WERI-Rb-1 (cell line): Measurements from ENCODE around the gene OSER1.
"Not testable (repeated sequence)": the region's sequence is repeated elsewhere in the genome, so short reads cannot be mapped to it uniquely, and the experiment has no call there.

Experiments used
- DNase-seq: peaks from one replicate; pipeline ENCODE4 v3.0.0-alpha.2; 2020
- H3K27ac ChIP-seq: fragments of 250-450 bp; sonication (Bioruptor Pico); 2 replicates; pipeline ENCODE4 v1.5.1; 2020; ENCODE audit warnings: mild to moderate bottlenecking, moderate library complexity
- H3K27me3 ChIP-seq: fragments of 250-450 bp; sonication (Bioruptor Pico); 2 replicates; pipeline ENCODE4 v1.5.1; 2021; ENCODE audit warnings: mild to moderate bottlenecking, low read depth, moderate library complexity; ENCODE audit not compliant: insufficient read depth, severe bottlenecking
- H3K36me3 ChIP-seq: fragments of 250-450 bp; sonication (Bioruptor Pico); 2 replicates; pipeline ENCODE4 v1.5.1; 2020; ENCODE audit warnings: mild to moderate bottlenecking, moderate library complexity
- H3K4me3 ChIP-seq: 2 replicates; pipeline ENCODE4 v1.5.1; 2011; ENCODE audit warnings: low read depth, mild to moderate bottlenecking, control low read depth, low read length
- H3K9me3 ChIP-seq: fragments of 250-450 bp; sonication (Bioruptor Pico); 2 replicates; pipeline ENCODE4 v1.5.1; 2021; ENCODE audit warnings: mild to moderate bottlenecking, moderate library complexity; ENCODE audit not compliant: severe bottlenecking
- TF ChIP-seq, protein P1 (sequence below): IDR thresholded peaks from 2 replicates; pipeline ENCODE4 v1.5.1; 2011; ENCODE audit warnings: low read depth, mild to moderate bottlenecking, control low read depth, inconsistent platforms, low read length

The OSER1 gene

DNA sequence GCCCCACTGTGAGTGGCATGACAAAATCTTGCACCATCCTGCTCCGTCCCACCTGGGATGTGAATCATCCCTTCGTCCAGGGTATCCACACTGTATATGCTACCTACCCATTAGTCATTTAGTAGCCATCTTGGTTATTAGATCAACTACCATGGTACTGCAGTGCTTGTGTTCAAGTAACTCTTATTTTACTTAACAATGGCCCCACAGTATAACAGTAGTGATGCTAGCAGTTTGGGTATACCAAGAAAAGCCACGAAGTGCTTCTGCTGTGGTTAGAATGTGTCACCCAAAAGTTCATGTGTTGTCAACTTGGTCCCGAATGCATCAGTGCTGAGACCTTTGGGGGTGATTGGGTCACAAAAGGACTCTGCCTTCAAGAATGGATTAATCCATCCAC is 11.7 kb downstream of the OSER1 start:
- DNase-seq, result no peak
- H3K27ac ChIP-seq, result no peak overlapping the region
- H3K27me3 ChIP-seq, result no peaks in the 10 kb centered on the region
- H3K36me3 ChIP-seq, result peaks cover 67% of the 10 kb centered on the region
- no peak overlapping the region for H3K4me3 ChIP-seq
- TF ChIP-seq, protein P1, sequence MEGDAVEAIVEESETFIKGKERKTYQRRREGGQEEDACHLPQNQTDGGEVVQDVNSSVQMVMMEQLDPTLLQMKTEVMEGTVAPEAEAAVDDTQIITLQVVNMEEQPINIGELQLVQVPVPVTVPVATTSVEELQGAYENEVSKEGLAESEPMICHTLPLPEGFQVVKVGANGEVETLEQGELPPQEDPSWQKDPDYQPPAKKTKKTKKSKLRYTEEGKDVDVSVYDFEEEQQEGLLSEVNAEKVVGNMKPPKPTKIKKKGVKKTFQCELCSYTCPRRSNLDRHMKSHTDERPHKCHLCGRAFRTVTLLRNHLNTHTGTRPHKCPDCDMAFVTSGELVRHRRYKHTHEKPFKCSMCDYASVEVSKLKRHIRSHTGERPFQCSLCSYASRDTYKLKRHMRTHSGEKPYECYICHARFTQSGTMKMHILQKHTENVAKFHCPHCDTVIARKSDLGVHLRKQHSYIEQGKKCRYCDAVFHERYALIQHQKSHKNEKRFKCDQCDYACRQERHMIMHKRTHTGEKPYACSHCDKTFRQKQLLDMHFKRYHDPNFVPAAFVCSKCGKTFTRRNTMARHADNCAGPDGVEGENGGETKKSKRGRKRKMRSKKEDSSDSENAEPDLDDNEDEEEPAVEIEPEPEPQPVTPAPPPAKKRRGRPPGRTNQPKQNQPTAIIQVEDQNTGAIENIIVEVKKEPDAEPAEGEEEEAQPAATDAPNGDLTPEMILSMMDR, result no peak
- no peaks in the 10 kb centered on the region for H3K9me3 ChIP-seq

DNA sequence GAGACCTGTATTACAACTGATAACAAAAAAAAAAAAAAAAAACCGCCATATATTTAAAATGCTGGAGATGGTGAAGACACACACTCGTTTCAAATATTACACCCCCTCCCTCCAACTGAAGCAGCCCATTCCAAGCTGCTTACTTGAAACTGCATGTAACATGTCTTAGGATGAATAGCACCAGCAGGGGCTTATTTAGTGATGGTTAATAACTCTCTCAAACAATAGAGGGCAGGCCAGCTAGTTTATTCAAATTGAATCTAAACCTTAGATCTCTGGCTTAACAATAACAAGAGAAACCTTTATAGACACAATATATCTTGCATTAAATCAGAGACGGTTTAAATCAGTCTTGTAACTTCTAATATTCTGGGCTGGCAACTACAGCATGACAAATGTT is 14.3 kb downstream of the OSER1 start:
- TF ChIP-seq, protein P1, result no peak
- Histone ChIP-seq H3K27ac (no peak overlapping the region), H3K4me3 (no peak overlapping the region), H3K36me3 (peaks cover 48% of the 10 kb centered on the region), H3K9me3 (no peaks in the 10 kb centered on the region), H3K27me3 (no peaks in the 10 kb centered on the region)
- DNase-seq, result no peak

DNA sequence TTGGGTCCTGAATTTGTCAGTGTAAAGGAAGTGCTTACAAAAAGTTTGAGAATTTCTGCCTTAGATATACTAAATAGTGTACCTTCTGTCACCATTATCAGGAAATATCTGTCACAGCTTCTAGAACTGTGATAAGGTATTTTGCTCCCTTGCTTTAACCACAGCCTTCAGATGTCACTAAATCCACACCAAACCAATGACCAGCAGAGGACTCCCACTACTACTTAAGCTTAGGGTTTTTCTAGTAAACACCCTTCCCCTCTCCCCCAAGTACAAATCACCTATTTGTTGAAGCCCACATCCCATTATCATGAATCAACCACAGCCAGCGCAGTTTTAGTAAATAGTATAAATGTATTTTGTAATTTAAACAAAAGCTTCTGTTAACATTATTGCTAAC is 15.0 kb downstream of the OSER1 start:
- Histone ChIP-seq H3K27ac (no peak overlapping the region), H3K36me3 (peaks cover 42% of the 10 kb centered on the region), H3K9me3 (no peaks in the 10 kb centered on the region), H3K27me3 (no peaks in the 10 kb centered on the region), H3K4me3 (no peak overlapping the region)
- DNase-seq, result no peak
- TF ChIP-seq, protein P1, result no peak

DNA sequence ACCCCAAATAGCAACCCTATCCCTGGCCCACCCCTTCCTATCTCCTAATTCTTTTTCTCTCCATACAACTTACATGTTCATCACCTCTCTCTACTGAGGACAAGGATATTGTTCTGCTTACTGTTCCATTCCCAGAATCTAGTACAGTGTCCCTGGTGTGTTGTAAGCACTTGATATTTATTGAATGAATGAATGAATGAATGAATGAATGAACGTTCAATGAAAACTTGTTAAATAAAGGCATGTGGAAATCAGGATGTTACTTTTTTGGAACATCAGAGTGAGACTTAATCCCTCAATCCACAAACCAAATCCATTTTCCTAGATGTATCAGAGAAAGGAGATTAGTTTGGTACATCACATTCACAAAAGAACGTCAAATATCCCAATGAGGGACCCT is 16.8 kb downstream of the OSER1 start:
- Histone ChIP-seq H3K4me3 (no peak overlapping the region), H3K27ac (no peak overlapping the region), H3K36me3 (peaks cover 24% of the 10 kb centered on the region), H3K9me3 (no peaks in the 10 kb centered on the region), H3K27me3 (no peaks in the 10 kb centered on the region)
- TF ChIP-seq, protein P1, result no peak
- DNase-seq, result no peak

DNA sequence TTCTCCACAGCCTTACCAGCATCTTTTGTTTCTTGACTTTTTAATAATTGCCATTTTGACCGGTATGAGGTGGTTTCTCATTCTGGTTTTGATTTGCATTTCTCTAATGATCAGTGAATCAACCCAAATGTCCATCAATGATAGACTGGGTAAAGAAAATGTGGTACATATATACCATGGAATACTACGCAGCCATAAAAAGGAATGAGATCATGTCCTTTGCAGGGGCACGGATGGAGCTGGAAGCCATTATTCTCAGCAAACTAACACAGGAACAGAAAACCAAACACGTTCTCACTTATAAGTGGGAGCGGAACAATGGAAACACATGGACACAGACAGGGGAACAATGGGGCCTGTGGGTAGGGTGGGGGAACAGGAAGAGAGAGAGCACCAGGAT is 18.9 kb downstream of the OSER1 start:
- H3K27me3 ChIP-seq, H3K9me3 ChIP-seq, H3K27ac ChIP-seq, H3K36me3 ChIP-seq, H3K4me3 ChIP-seq, DNase-seq: not testable (repeated sequence)

DNA sequence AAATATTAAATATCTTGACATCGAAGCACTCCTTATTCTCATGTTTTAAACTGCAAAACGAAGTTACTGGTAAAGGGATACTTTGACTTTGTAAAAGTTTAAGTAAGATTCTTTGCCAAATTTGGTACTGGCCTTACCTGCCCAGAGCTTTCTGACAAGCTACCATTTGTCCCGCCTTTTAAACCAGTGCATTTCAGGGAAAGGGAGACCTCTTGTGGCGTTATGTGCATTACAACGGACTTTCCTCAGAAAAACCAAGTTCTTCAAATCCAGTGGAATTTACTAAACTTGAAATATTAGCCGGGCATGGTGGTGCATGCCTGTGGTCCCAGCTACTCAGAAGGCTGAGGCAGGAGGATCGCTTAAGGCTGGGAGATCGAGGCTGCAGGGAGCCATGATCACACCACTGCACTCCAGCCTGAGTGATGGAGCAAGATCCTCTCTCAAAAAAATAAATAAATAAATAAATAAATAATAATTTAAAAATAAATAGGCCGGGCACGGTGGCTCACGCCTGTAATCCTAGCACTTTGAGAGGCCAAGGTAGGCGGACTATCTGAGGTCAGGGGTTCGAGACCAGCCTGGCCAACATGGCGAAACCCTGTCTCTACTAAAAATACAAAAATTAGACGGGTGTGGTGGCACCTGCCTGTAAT is 20.2 kb downstream of the OSER1 start:
- H3K27ac ChIP-seq, H3K9me3 ChIP-seq, H3K4me3 ChIP-seq, H3K36me3 ChIP-seq, H3K27me3 ChIP-seq: not testable (repeated sequence)
- TF ChIP-seq, protein P1, result peak; percentile 67
- peak; percentile 48 for DNase-seq
